GM12878 (cell line): Measurements from ENCODE around the gene MRPL34. TPM values are rescaled to one million over a fixed set of nuclear protein-coding genes. Genes with fewer than 3 reads are reported as not detected.

ENCODE experiments used
- BRCA1 ChIP-seq: IDR thresholded peaks from 2 replicates; pipeline ENCODE4 v1.6.1; 2011; ENCODE audit warnings: low read depth, low read length, improper control_type of control experiment
- CEBPB ChIP-seq, 2 experiments: fragments of 150-350 bp in 1 of 2; IDR thresholded peaks; 2 replicates each; pipeline ENCODE4 v1.6.1; 2012 to 2014; ENCODE audit warnings: low read depth in 2 of 2, low read length in 2 of 2, borderline replicate concordance in 1 of 2, inconsistent platforms in 1 of 2
- CREM ChIP-seq: IDR thresholded peaks from 2 replicates; pipeline ENCODE4 v1.6.1; 2014; ENCODE audit warnings: antibody characterized with exemption, low read depth
- DPF2 ChIP-seq: fragments of 450-650 bp; IDR thresholded peaks from 2 replicates; pipeline ENCODE4 v1.6.1; 2017; ENCODE audit warnings: mild to moderate bottlenecking
- EP300 ChIP-seq, 2 experiments: fragments of 150-350 bp in 1 of 2; IDR thresholded peaks; 2 replicates each; pipeline ENCODE4 v1.6.1; 2011 to 2012; ENCODE audit warnings: low read depth in 2 of 2, low read length in 2 of 2, borderline replicate concordance in 1 of 2, improper control_type of control experiment in 1 of 2, inconsistent platforms in 1 of 2; ENCODE audit not compliant: control insufficient read depth in 1 of 2
- ETV6 ChIP-seq, 2 experiments: fragments of 450-650 bp in 1 of 2; IDR thresholded peaks in 1 of 2; conservative IDR thresholded peaks in 1 of 2; 2 replicates each; pipeline ENCODE4 v1.6.1; 2014; ENCODE audit warnings: antibody characterized with exemption in 1 of 2, borderline replicate concordance in 1 of 2, low read depth in 1 of 2, mild to moderate bottlenecking in 1 of 2, moderate library complexity in 1 of 2
- FOXM1 ChIP-seq: IDR thresholded peaks from 2 replicates; pipeline ENCODE4 v1.6.1; 2012; ENCODE audit warnings: low read depth, mild to moderate bottlenecking, inconsistent platforms, low read length, moderate library complexity
- HDGF ChIP-seq: fragments of 450-650 bp; IDR thresholded peaks from 2 replicates; pipeline ENCODE4 v1.6.1; 2016; ENCODE audit warnings: antibody characterized with exemption
- IKZF2 ChIP-seq, 2 experiments: fragments of 450-650 bp; IDR thresholded peaks; 2 replicates each; pipeline ENCODE4 v1.6.1; 2017; ENCODE audit warnings: mild to moderate bottlenecking in 2 of 2, moderate library complexity in 2 of 2
- IRF4 ChIP-seq: IDR thresholded peaks from 2 replicates; pipeline ENCODE4 v1.6.1; 2011; ENCODE audit warnings: low read depth, low read length
- JUNB ChIP-seq: IDR thresholded peaks from 2 replicates; pipeline ENCODE4 v1.6.1; 2016; ENCODE audit warnings: antibody characterized with exemption, mild to moderate bottlenecking
- JUND ChIP-seq: IDR thresholded peaks from 2 replicates; pipeline ENCODE4 v1.6.1; 2012; ENCODE audit warnings: low read depth, mild to moderate bottlenecking, low read length, improper control_type of control experiment, moderate library complexity
- LARP7 ChIP-seq: fragments of 450-650 bp; IDR thresholded peaks from 2 replicates; pipeline ENCODE4 v1.6.1; 2017; ENCODE audit warnings: mild to moderate bottlenecking
- MYB ChIP-seq: fragments of 150-350 bp; IDR thresholded peaks from 2 replicates; pipeline ENCODE4 v1.6.1; 2014; ENCODE audit warnings: mild to moderate bottlenecking, low read depth, low read length, borderline replicate concordance
- NBN ChIP-seq: fragments of 450-650 bp; IDR thresholded peaks from 2 replicates; pipeline ENCODE4 v1.6.1; 2016
- NFYA ChIP-seq: IDR thresholded peaks from 2 replicates; pipeline ENCODE4 v1.6.1; 2011; ENCODE audit warnings: low read depth, mild to moderate bottlenecking, low read length, improper control_type of control experiment, borderline replicate concordance
- NR2C2 ChIP-seq: IDR thresholded peaks from 2 replicates; pipeline ENCODE4 v1.6.1; 2011; ENCODE audit warnings: borderline replicate concordance, low read depth; ENCODE audit not compliant: control insufficient read depth, insufficient read length
- SMC3 ChIP-seq: IDR thresholded peaks from 2 replicates; pipeline ENCODE4 v1.6.1; 2011; ENCODE audit warnings: low read length, improper control_type of control experiment, borderline replicate concordance
- SPI1 ChIP-seq: IDR thresholded peaks from 2 replicates; pipeline ENCODE4 v1.6.1; 2011; ENCODE audit warnings: low read depth, mild to moderate bottlenecking, low read length, moderate library complexity, borderline replicate concordance; ENCODE audit not compliant: insufficient read depth
- SUPT20H ChIP-seq: IDR thresholded peaks from 2 replicates; pipeline ENCODE4 v1.6.1; 2011; ENCODE audit warnings: low read depth, mild to moderate bottlenecking, low read length, moderate library complexity, borderline replicate concordance; ENCODE audit not compliant: control insufficient read depth
- YY1 ChIP-seq: IDR thresholded peaks from 2 replicates; pipeline ENCODE4 v1.6.1; 2011; ENCODE audit warnings: low read depth, mild to moderate bottlenecking, low read length
- ZNF207 ChIP-seq: fragments of 450-650 bp; IDR thresholded peaks from 2 replicates; pipeline ENCODE4 v1.6.1; 2014; ENCODE audit warnings: antibody characterized with exemption, mild to moderate bottlenecking, borderline replicate concordance
- ZNF24 ChIP-seq: fragments of 450-650 bp; IDR thresholded peaks from 2 replicates; pipeline ENCODE4 v1.6.1; 2017; ENCODE audit warnings: antibody characterized with exemption, mild to moderate bottlenecking
- polyA plus RNA-seq, 11 experiments: library from polyadenylated mRNA; depleted of rRNA in 4 of 11; unstranded in 6 of 11; stranded (reverse) in 5 of 11; fragments of >200 nt; fragmentation: Nextera tagmentation in 4 of 11; fragmentation: Illumina TruSeq in 1 of 11; extraction: Ambion mirVana in 4 of 11; extraction: Trizol in 1 of 11; gene quantifications; 1 replicate in 1 of 11; 2 replicates in 10 of 11; pipeline versions ENCODE4 v1.2.1 to v1.2.3, GENCODE V29; 2011 to 2016; ENCODE audit warnings: inconsistent platforms in 2 of 11, missing spikeins in 2 of 11, low read depth in 1 of 11
- total RNA-seq, 4 experiments: library from RNA; depleted of rRNA in 3 of 4; stranded (reverse); fragments of >200 nt in 3 of 4; fragmentation: Illumina TruSeq in 1 of 4; extraction: Trizol in 1 of 4; gene quantifications; 2 replicates each; pipeline versions ENCODE4 v1.2.1 to v1.2.3, GENCODE V29; 2013 to 2021
- TF ChIP-seq, protein P1 (sequence below): fragments of 450-650 bp; IDR thresholded peaks from 2 replicates; pipeline ENCODE4 v1.6.1; 2017; ENCODE audit warnings: antibody characterized with exemption, mild to moderate bottlenecking, moderate library complexity
- TF ChIP-seq, protein P2 (sequence below): fragments of 450-650 bp; IDR thresholded peaks from 2 replicates; pipeline ENCODE4 v1.6.1; 2017; ENCODE audit warnings: mild to moderate bottlenecking
- TF ChIP-seq, protein P3 (sequence below): fragments of 150-350 bp; IDR thresholded peaks from 2 replicates; pipeline ENCODE4 v1.6.1; 2014; ENCODE audit warnings: mild to moderate bottlenecking, low read depth, low read length
- TF ChIP-seq, protein P4 (sequence below): IDR thresholded peaks from 2 replicates; pipeline ENCODE4 v1.6.1; 2012; ENCODE audit warnings: low read depth, low read length, improper control_type of control experiment

Gene MRPL34
- total and polyA plus RNA-seq, 10 of the 15 experiments (the other 5 are each of a cell fraction or from before 2014, with no cell fraction given), result 8.6 to 198 (median 78.6) TPM

DNA sequence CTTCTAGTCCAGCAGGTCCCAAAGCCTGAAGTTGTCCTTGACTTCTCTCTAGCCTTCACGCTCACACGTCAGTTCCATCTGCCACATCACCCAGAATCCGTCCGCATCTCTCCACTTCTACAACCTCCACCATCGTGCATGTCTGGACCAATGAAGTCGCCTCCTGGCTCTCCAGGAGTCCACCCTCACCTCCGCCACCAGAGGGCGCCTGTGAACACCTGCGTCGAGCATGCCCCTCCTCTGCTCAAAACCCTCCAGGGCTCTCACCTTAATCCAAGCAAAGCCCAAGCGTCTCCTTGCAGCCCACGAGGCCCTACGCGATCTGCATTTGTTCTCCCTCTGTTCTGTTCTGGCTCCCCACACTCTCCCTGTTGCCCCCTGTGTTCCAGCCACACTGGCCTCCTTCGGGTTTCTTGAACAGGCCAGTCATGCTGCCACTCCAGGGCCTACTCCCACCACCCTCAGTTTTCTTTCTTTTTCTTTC, 44.8 kb upstream of the MRPL34 start (continued):
- TF ChIP-seq, protein P1, sequence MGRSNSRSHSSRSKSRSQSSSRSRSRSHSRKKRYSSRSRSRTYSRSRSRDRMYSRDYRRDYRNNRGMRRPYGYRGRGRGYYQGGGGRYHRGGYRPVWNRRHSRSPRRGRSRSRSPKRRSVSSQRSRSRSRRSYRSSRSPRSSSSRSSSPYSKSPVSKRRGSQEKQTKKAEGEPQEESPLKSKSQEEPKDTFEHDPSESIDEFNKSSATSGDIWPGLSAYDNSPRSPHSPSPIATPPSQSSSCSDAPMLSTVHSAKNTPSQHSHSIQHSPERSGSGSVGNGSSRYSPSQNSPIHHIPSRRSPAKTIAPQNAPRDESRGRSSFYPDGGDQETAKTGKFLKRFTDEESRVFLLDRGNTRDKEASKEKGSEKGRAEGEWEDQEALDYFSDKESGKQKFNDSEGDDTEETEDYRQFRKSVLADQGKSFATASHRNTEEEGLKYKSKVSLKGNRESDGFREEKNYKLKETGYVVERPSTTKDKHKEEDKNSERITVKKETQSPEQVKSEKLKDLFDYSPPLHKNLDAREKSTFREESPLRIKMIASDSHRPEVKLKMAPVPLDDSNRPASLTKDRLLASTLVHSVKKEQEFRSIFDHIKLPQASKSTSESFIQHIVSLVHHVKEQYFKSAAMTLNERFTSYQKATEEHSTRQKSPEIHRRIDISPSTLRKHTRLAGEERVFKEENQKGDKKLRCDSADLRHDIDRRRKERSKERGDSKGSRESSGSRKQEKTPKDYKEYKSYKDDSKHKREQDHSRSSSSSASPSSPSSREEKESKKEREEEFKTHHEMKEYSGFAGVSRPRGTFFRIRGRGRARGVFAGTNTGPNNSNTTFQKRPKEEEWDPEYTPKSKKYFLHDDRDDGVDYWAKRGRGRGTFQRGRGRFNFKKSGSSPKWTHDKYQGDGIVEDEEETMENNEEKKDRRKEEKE, result no peak
- TF ChIP-seq SPI1 (no peak), NFYA (no peak), NR2C2 (no peak), NBN (peak; percentile 78), JUND (no peak), SMC3 (peak; percentile 91), BRCA1 (no peak), JUNB (no peak), CREM (peak; percentile 70), LARP7 (no peak; the same call in 1 of the 2 replicates), HDGF (peak; percentile 88), ETV6 (conservative IDR thresholded peaks at IDR 0.05 in 1 of 2, IDR thresholded peaks at IDR 0.05 in 1 of 2; ENCODE audit: borderline replicate concordance in 1 of 2, low read depth in 1 of 2) (no peak), YY1 (peak; percentile 81), SUPT20H (no peak), IRF4 (no peak), ZNF24 (no peak), IKZF2 (IDR thresholded peaks at IDR 0.05) (no peak), ZNF207 (no peak), CEBPB (IDR thresholded peaks at IDR 0.05; ENCODE audit: borderline replicate concordance in 1 of 2, low read depth in 2 of 2, low read length in 2 of 2) (no peak), EP300 (IDR thresholded peaks at IDR 0.05; ENCODE audit: borderline replicate concordance in 1 of 2, control insufficient read depth in 1 of 2, low read depth in 2 of 2, low read length in 2 of 2) (no peak), FOXM1 (no peak), DPF2 (no peak), MYB (no peak)
- TF ChIP-seq, protein P2, sequence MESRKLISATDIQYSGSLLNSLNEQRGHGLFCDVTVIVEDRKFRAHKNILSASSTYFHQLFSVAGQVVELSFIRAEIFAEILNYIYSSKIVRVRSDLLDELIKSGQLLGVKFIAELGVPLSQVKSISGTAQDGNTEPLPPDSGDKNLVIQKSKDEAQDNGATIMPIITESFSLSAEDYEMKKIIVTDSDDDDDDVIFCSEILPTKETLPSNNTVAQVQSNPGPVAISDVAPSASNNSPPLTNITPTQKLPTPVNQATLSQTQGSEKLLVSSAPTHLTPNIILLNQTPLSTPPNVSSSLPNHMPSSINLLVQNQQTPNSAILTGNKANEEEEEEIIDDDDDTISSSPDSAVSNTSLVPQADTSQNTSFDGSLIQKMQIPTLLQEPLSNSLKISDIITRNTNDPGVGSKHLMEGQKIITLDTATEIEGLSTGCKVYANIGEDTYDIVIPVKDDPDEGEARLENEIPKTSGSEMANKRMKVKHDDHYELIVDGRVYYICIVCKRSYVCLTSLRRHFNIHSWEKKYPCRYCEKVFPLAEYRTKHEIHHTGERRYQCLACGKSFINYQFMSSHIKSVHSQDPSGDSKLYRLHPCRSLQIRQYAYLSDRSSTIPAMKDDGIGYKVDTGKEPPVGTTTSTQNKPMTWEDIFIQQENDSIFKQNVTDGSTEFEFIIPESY, result no peak
- TF ChIP-seq, protein P3, sequence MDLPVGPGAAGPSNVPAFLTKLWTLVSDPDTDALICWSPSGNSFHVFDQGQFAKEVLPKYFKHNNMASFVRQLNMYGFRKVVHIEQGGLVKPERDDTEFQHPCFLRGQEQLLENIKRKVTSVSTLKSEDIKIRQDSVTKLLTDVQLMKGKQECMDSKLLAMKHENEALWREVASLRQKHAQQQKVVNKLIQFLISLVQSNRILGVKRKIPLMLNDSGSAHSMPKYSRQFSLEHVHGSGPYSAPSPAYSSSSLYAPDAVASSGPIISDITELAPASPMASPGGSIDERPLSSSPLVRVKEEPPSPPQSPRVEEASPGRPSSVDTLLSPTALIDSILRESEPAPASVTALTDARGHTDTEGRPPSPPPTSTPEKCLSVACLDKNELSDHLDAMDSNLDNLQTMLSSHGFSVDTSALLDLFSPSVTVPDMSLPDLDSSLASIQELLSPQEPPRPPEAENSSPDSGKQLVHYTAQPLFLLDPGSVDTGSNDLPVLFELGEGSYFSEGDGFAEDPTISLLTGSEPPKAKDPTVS, result no peak
- TF ChIP-seq, protein P4, sequence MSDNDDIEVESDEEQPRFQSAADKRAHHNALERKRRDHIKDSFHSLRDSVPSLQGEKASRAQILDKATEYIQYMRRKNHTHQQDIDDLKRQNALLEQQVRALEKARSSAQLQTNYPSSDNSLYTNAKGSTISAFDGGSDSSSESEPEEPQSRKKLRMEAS, result no peak
